Loucy (cell line): ENCODE results near the gene HECTD1.

Experiments
- CTCF ChIP-seq: fragments of 200-600 bp; sonication (generic); conservative IDR thresholded peaks from 2 replicates; pipeline ENCODE4 v1.5.1; 2014; ENCODE audit warnings: mild to moderate bottlenecking, antibody characterized with exemption, low read length
- EZH2phosphoT487 ChIP-seq: fragments of 200-600 bp; IDR thresholded peaks from 2 replicates; pipeline ENCODE4 v1.6.1; 2018; ENCODE audit warnings: antibody characterized with exemption, mild to moderate bottlenecking, moderate library complexity, borderline replicate concordance

- TF ChIP-seq EZH2phosphoT487 (no peak), CTCF (no peak)
These were observed 85.4 kb downstream of the HECTD1 start for GRCh38 chr14:31122098-31122611.
